Ascending aorta (tissue), 2 donors: ENCODE results near the gene TAF1D. TPM values are rescaled to one million over a fixed set of nuclear protein-coding genes. Genes with fewer than 3 reads are reported as not detected.
A peak's percentile ranks its signal among the peaks of the same experiment; 100 is the strongest.

Experiments
- DNase-seq, 2 donors: peaks; one replicate each; pipeline ENCODE4 v3.0.0-alpha.2; 2019; ENCODE audit warnings: low spot score in 2 of 2
- H3K27ac ChIP-seq, 2 donors: fragments of 200-600 bp; sonication (generic); one replicate each; pipeline ENCODE4 v1.5.1; 2016 to 2017; ENCODE audit warnings: mild to moderate bottlenecking in 1 of 2
- H3K27me3 ChIP-seq: fragments of 200-600 bp; sonication (generic); one replicate; pipeline ENCODE4 v1.5.1; 2017
- H3K36me3 ChIP-seq, 2 donors: fragments of 200-600 bp; sonication (generic); one replicate each; pipeline ENCODE4 v1.5.1; 2016
- H3K4me1 ChIP-seq, 2 donors: fragments of 200-600 bp; sonication (generic); one replicate each; pipeline ENCODE4 v1.5.1; 2016 to 2017; ENCODE audit warnings: mild to moderate bottlenecking in 1 of 2
- H3K4me3 ChIP-seq, 2 donors: fragments of 200-600 bp; sonication (generic); one replicate each; pipeline ENCODE4 v1.5.1; 2016 to 2017; ENCODE audit warnings: mild to moderate bottlenecking in 1 of 2
- H3K9me3 ChIP-seq, 2 donors: fragments of 200-600 bp; sonication (generic); one replicate each; pipeline ENCODE4 v1.5.1; 2016
- intact Hi-C: fragments of 100-400 bp; cut with DNase I; formaldehyde crosslinking; loops from one replicate; pipeline ENCODE4 v1.15.1; 2023
- total RNA-seq: library from RNA; depleted of rRNA; stranded (reverse); fragments of >200 nt; gene quantifications from one replicate; pipeline ENCODE4 v1.1.0, GENCODE V29; 2016
- TF ChIP-seq, protein P1 (sequence below), 3 experiments: fragments of 200-600 bp in 2 of 3; fragments of 450-650 bp in 1 of 3; sonication (generic) in 2 of 3; IDR thresholded peaks; one replicate each; pipeline ENCODE4 v1.5.1; 2016 to 2019; ENCODE audit warnings: antibody characterized with exemption in 3 of 3, mild to moderate bottlenecking in 1 of 3, moderate library complexity in 1 of 3

Gene TAF1D, protein sequence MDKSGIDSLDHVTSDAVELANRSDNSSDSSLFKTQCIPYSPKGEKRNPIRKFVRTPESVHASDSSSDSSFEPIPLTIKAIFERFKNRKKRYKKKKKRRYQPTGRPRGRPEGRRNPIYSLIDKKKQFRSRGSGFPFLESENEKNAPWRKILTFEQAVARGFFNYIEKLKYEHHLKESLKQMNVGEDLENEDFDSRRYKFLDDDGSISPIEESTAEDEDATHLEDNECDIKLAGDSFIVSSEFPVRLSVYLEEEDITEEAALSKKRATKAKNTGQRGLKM
- 81.1 TPM for total RNA-seq

DNA sequence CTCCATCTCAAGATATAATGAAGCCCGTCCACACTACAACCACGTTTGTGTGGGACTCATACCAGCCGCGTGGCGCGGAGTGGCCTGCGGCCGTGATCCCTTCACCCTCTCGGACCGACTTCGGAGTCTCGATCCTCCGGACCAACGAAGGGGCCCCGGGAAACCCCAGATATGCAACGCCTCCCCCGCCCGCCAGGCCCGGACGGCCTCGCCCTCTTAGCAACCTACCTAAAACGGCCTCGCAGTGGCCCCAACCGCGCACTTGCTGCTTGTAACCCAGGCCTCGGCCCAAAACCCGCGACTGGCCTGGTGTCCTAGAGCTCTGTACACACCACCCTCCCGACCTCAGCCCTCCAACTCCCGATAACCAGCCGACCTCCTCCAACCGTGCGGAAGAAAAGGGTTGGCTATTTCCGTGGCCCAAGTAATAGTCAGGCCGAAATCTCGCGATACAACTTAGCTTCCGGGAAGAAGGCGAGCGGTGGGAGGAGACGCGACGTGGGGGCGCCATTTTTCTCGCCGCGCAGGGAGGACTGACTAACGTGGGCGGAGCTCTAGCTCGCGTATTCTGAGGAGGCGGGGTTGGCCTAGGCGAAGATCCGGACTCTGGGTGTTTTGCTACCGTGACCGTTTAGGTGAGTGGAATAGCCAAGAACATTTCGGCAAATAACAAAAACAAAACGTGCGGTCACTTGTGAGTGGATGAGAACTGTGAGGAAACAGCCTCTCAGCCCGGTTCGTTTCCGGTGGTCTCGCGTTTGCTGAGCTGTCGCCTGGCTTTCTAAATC, at the start of gene TAF1D, which contains the start of gene C11orf54:
TAF1D (minus strand) TSS at position 402 of the 788 bp plus-strand sequence. CDS start 2,191 bp downstream, outside the sequence.
C11orf54 (plus strand) TSS at position 579 of the 788 bp plus-strand sequence. CDS start 5,722 bp downstream, outside the sequence.
- TF ChIP-seq, protein P1, sequence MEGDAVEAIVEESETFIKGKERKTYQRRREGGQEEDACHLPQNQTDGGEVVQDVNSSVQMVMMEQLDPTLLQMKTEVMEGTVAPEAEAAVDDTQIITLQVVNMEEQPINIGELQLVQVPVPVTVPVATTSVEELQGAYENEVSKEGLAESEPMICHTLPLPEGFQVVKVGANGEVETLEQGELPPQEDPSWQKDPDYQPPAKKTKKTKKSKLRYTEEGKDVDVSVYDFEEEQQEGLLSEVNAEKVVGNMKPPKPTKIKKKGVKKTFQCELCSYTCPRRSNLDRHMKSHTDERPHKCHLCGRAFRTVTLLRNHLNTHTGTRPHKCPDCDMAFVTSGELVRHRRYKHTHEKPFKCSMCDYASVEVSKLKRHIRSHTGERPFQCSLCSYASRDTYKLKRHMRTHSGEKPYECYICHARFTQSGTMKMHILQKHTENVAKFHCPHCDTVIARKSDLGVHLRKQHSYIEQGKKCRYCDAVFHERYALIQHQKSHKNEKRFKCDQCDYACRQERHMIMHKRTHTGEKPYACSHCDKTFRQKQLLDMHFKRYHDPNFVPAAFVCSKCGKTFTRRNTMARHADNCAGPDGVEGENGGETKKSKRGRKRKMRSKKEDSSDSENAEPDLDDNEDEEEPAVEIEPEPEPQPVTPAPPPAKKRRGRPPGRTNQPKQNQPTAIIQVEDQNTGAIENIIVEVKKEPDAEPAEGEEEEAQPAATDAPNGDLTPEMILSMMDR (IDR thresholded peaks at IDR 0.05): peak in 1 of 3 experiments; percentile 6
- H3K9me3 ChIP-seq: no peaks in the 10 kb centered on the region
- DNase-seq: peak; percentile 91 to 99
- peak within 1 kb of the TSS; percentile 88 to 91 for H3K4me3 ChIP-seq
- intact Hi-C loops: loop anchor here (5.0 to 10.0 kb wide), 5 partner anchors 79 to 751 kb away; partner anchors contain the start of genes ANKRD49, CEP295, MRE11 and PANX1
- H3K36me3 ChIP-seq: peaks cover 13 to 36% of the 10 kb centered on the region in 2 donors
- peak within 1 kb of the TSS; percentile 93 to 94 for H3K27ac ChIP-seq
- no peaks in the 10 kb centered on the region for H3K27me3 ChIP-seq
- peaks cover 19 to 45% of the 10 kb centered on the region in 2 donors for H3K4me1 ChIP-seq

DNA sequence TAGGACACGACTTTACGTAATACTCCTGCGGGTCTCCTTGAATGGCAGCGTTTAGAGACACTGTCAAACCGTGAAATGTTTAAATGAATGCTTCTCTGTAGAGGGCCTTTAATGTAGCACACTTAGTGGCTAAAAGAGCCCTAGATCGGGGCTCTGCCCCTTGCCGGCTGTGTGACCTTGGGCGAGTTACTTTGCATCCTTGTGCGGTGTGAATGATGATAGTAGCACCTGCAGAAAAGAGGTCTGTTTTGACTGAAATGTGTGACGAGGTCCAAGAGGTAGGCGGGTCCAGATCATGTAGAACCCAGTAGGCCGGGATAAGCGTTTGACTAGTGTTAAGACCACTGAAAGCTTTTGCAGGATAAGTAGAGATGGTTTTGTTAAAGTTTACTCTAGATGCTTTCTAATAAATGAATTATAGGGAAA, 43.7 kb upstream of the TAF1D start:
- intact Hi-C loops: loop anchor here (1.0 to 10.0 kb wide), 4 partner anchors 45 to 708 kb away; partner anchors contain the start of genes ANKRD49, CEP295, MRE11 and SMCO4
- Histone ChIP-seq H3K36me3 (peaks cover 0 to 11% of the 10 kb centered on the region in 2 donors), H3K27me3 (no peaks in the 10 kb centered on the region), H3K9me3 (no peaks in the 10 kb centered on the region), H3K4me1 (peaks cover 13 to 20% of the 10 kb centered on the region in 2 donors), H3K4me3 (peak overlapping the region; percentile 96 to 97), H3K27ac (peak overlapping the region; percentile 91 to 97)
- TF ChIP-seq, protein P1 (IDR thresholded peaks at IDR 0.05): no peak
- DNase-seq: no peak

DNA sequence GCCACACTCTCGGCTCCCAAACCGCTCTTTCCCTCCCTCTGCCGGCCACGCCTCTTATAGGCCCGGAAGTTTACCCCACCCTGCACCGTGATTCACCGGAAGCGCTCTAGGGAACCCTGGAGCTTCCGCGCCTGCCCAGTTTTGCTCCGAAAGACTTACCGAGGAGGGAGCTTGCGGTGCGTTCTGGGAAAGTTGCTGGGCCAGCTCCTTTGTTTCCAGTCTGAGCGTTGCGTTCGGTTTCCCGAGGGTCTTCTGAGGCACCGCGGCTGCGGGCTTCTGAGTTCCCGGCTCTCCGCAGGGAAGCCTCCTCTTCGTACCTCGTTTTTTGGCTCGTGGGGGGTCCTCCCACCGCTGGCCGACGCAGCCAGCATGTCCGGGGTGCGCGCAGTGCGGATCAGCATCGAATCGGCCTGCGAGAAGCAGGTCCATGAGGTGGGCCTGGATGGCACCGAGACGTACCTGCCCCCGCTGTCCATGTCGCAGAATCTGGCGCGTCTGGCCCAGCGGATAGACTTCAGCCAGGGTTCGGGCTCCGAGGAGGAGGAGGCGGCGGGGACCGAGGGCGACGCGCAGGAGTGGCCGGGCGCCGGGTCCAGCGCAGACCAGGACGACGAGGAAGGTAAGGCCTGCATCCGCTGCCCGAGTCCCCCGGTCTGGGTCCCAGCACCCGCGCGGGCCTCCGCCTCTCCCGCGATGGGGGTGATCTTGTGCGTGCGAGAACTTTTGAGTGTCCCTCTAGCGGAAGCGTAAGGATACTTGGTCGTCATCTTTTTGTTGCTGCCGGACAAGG, 43.0 kb upstream of the TAF1D start, which contains the start of gene MED17:
MED17 (plus strand) TSS at position 138 of the 790 bp plus-strand sequence; CDS start at position 370, 232 bp downstream.
- no peaks in the 10 kb centered on the region for H3K27me3 ChIP-seq
- intact Hi-C loops: loop anchor here (1.0 to 10.0 kb wide), 4 partner anchors 44 to 708 kb away; partner anchors contain the start of genes ANKRD49, CEP295, MRE11 and SMCO4
- TF ChIP-seq, protein P1 (IDR thresholded peaks at IDR 0.05): peak; percentile 33 to 47 (median 38)
- H3K27ac ChIP-seq: peak within 1 kb of the TSS; percentile 91 to 97
- H3K4me3 ChIP-seq: peak within 1 kb of the TSS; percentile 96 to 97
- H3K9me3 ChIP-seq: no peaks in the 10 kb centered on the region
- H3K36me3 ChIP-seq: peaks cover 0 to 11% of the 10 kb centered on the region in 2 donors
- DNase-seq: peak; percentile 60 to 95
- peaks cover 13 to 20% of the 10 kb centered on the region in 2 donors for H3K4me1 ChIP-seq

DNA sequence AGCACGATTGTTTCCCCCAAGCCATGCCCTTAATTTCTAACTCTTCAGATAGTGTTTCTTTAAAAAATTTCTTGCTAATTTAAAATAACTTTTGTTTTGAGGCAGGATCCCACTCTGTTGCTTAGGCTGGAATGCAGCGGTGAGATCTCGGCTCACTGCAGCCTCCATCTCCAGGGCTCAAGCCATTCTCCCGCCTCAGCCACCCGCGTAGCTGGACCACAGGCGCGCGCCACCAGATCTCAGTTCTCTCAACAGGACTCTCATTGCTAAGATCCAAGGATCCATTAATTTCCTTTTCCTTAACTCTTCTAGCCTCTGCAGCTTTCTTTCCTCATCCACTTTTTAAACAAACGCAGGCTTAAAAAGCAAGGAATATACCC, 42.5 kb upstream of the TAF1D start:
- Histone ChIP-seq H3K27me3 (no peaks in the 10 kb centered on the region), H3K9me3 (no peaks in the 10 kb centered on the region), H3K4me3 (peak overlapping the region; percentile 96 to 97), H3K27ac (peak overlapping the region; percentile 91 to 97), H3K36me3 (peaks cover 0 to 10% of the 10 kb centered on the region in 2 donors), H3K4me1 (peaks cover 13 to 20% of the 10 kb centered on the region in 2 donors)
- TF ChIP-seq, protein P1 (IDR thresholded peaks at IDR 0.05): no peak
- no peak for DNase-seq
- intact Hi-C loops: loop anchor here (1.0 to 10.0 kb wide), 4 partner anchors 43 to 709 kb away; partner anchors contain the start of genes ANKRD49, CEP295, MRE11 and SMCO4
